Measurements from ENCODE around the gene SMAGP.
"Not testable (repeated sequence)": the region's sequence is repeated elsewhere in the genome, so short reads cannot be mapped to it uniquely, and the experiment has no call there.

The SMAGP gene

DNA sequence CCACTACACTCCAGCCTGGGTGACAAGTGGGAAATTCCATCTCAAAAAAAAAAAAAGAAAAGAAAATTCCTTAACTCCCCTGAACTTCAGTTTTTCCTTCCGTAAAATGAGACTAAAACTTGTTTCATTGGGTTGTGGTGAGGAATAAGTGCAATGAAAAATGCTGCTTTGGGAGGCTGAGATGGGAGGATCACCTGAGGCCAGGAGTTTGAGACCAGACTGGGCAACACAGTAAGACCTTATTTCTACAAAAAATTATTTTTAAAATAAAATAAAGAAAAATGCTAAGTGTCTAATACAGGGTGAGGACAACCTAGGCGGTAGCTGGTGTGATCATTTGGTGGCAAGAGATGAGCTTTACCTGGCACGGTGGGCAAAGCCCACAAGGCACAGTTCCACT is 6.9 kb downstream of the SMAGP start:
- DNase-seq, result no peak

DNA sequence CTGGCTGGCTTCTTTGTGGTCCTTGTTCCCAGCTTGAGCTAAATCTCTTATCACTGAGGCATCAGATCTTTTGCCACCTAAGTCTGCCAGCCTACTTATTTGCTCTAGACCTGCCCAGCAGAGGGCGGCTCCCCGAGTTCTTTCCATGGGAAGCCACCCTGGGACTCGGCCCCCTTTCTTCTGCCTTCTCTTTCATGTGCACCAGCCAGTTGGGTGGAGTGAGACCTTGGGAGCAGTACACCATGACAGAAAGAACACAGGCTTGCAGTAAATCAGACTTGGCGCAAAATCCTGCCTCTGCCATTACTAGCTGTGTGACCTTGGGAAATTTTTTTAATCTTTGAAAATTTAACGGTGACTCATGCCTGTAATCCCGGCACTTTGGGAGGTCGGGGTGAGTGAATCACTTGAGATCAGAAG is 7.4 kb downstream of the SMAGP start:
- peak; percentile 61 for DNase-seq

- not testable (repeated sequence) for DNase-seq
Observed at GRCh38 chr12:51259600-51259999, 10.6 kb downstream of the SMAGP start.

DNA sequence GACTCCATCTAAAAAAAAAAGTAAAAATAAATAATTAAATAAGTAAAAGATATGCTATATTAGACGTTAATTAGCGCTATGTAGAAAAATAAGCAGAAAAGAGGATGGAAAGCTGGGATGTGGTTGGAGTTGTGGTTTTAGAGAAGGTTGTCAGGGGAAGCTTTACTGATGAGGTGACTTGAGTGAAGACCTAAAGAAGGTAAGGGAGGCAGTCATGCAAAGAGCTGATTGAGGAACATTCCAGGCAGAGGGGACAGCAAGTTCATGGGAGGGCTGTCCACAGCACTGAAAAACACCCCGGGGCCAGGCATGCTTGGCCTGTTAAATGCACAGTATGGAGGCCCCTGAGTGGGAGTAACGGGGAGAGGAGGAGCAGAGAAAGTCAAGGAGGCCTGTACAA is 15.7 kb downstream of the SMAGP start:
- DNase-seq, result no peak

GRCh38 chr12:51253276-51253675 is 16.9 kb downstream of the SMAGP start:
- DNase-seq, result no peak

DNA sequence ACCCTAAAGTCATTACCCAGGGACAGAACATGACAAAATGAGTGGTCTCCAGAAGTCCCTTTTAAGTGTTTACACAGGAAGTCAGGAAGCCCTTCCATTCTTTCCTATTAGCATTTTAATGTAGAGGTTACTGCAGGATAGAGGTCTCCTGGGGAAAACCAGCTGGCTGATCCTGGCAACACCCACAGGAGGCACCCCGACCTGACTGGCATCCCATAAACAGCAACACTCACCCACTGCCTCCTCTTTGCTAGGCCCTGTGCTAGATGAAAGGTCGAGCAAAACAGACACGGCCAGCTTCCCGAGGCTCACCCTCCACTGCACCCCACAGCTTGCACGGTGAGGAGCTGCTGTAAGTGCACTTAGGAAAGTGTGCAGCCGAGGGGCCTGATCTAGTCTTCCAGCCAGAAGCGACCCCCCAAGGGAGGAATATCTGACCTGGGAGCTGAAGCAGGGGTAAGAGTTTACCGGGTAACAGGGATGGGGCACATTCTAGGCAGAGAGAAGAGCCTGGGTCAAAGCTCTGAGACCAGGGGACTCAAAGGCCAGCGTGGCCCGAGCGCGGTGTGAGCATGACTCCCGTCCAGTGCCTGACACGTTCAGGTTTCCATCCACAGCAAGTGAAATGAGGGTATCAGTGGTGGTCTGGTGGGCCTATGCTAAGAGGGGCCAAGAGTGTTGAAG is 22.6 kb downstream of the SMAGP start:
- DNase-seq, result no peak

GRCh38 chr12:51246254-51246853 is 23.9 kb downstream of the SMAGP start:
- DNase-seq, result peak; percentile 45

- DNase-seq, result no peak
Observed at GRCh38 chr12:51245476-51246253, 24.6 kb downstream of the SMAGP start.

GRCh38 chr12:51244269-51244668 is 25.9 kb downstream of the SMAGP start:
- no peak for DNase-seq

DNA sequence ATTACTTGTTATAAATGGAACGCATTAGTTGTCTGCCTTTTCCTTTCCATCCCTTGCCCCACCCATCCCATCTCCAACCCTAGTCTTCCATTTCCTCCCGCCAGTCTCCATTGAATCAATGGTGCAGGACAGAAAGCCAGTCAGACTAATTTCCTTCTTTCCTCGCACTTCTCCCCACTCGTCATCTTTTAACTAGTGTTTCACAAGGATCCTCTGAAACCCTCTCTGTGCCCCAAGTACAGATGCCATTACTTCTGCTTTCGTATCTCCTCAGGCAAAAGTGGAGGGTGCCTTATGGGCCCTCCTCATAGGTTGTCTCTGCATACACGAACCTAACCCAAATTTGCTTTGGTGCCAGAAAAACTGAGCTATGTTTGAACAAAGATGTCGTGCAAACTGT is 27.3 kb downstream of the SMAGP start:
- no peak for DNase-seq

DNA sequence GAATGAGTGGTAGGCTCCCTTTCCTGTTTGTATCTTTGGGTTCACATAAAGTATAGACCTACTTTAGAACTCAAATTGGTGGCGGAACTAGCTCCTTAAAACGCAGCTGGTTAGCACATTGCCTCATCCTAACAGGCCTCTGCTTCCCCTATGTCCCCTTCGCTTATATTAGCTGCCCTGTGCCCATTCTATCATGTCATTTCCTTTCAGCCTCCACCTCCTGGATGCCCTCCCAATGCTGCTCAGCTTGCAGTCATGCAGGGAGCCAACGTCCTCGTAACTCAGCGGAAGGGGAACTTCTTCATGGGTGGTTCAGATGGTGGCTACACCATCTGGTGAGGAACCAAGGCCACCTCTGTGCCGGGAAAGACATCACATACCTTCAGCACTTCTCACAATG is 28.1 kb downstream of the SMAGP start:
- no peak for DNase-seq

- DNase-seq, result no peak
Observed at GRCh38 chr12:51240971-51241370, 29.2 kb downstream of the SMAGP start.

DNA sequence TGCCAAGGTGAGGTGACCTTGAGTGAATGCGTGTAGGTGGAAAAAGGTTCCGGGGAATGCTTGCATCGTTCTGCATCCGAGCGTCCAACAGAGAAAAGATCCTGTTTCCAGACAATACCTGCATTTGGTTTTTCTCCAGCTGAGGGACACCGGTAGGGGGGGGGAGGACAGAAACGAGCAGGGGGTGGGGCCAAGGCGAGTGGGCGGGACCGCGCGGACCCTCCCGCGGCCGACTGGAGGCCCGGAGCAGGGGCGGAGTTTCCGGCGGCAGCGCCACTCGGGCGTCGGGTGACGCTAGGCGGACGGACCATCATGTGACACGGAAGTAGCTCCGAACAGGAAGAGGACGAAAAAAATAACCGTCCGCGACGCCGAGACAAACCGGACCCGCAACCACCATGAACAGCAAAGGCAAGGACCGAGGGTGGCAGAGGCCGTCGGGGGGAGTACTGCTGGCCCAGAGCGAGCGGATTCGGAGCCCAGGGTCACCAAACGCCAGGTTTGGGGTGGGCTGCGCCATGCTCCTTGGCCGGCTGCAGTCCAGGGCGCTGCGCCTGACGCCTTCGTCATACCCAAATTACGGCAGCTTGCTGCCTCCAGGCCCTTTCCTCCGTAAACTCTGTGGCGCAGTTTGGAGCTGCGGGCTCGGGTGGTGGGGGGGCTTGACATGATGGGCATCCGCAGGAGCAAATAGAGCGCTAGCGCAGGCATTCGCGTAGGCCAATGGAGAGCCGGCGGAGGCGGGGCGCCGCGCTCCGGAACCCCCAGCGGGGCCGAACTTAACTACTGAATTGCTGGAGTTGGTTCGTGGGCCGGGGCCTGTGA is 31.5 kb downstream of the SMAGP start, which contains the start of gene DAZAP2:
Gene DAZAP2 (plus strand): TSS at position 317 of the 825 bp plus-strand sequence. CDS start 82 bp downstream, at position 399.
- DNase-seq, result peak; percentile 97

DNA sequence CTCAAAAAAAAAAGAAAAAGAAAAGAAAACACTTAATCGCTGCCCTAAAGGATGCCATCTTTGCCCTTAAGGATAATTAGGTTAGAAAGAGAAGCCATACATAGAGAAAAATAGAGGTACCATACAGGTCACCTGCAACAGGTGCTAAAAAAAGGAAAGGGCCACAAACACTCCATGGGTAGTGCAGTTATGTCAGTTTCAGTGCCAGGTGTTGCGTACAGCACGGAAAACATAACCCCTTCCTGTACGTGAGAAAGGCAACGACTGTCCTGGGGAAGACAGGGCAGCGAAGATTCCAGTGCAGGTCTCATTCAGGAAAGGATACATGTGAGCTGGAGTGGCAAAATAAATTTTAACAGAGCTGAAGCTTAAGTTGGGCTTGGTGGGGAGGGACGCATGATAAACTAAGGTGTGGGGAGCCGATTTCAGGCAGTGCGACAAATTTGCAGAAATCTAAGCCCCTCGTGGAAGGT is 32.1 kb downstream of the SMAGP start:
- DNase-seq, result no peak

DNA sequence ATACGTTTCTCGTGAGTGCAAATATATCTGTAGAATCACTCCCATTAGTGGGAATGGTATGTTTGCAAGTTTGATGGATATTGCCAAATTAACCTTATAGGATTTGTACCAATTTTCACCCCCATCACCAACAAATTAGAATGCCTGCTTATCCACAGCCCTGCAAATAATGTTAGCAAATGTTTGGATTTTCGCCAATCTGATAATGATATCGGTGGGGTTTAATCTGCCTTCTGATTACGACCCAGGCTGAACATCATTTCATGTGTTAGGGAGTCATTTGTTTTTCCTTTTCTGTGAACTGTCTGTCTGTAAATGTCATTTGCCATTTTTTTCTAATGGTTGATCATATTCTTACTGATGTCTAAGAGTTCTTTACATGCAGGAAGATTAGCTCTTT is 35.7 kb downstream of the SMAGP start:
- DNase-seq, result no peak

DNA sequence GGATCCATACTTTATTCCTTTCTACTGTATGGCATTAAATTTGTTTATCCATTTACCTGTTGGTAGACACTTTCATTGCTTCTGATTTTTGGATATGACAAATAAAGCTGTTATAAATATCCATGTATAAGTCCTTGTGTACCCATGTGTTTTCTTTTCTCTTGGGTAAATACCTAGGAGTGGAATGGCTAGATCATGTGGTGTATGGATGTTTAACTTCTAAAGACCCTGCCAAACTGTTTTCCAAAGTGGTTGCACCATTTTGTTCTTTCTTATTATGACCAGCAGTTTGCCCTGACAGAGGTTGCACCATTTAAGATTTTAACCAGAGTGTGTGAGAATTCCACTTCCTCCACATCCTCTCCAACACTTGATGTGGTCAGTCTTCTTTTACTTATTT is 37.6 kb downstream of the SMAGP start:
- no peak for DNase-seq

GRCh38 chr12:51229116-51229809 is 41.0 kb downstream of the SMAGP start:
- DNase-seq, result no peak

DNA sequence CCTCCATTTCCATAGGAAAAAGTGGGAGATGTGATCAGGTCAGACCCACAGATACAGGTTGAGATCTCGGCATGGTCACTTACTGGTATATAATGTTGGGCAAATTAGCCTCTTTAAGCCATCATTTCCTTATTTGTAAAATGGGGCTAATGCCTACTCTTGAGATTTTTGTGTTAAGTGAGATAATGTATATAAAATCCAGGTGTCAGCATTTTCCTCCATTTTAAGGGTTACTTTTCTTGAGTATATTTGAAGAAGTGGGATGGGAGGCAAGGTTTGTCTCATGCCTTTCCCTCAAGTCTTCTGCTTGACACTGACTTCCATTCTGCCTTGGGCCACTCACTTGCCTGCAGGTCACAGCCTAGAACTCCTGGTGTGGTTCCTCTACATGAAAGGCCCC is 42.3 kb downstream of the SMAGP start:
- no peak for DNase-seq

DNA sequence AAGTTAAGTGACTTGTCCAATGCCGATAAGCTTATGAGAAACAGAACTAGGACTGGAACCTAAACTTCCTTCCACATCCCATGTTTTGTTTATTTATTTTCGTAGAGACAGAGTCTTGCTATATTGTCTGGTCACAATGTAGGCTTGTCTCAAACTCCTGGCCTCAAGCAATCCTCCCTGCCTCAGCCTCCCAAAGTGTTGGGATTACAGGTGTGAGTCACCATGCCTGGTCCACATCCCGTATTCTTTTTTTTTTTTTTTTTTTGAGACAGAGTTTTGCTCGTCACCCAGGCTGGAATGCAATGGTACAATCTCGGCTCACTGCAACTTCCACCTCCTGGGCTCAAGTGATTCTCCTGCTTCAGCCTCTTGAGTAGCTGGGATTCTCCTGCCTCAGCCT is 43.1 kb downstream of the SMAGP start:
- not testable (repeated sequence) for DNase-seq

- no peak for DNase-seq
Observed at GRCh38 chr12:51225771-51226170, 44.4 kb downstream of the SMAGP start.

- no peak for DNase-seq
Observed at GRCh38 chr12:51225234-51225633, 45.0 kb downstream of the SMAGP start.

- no peak for DNase-seq
Observed at GRCh38 chr12:51224625-51225024, 45.6 kb downstream of the SMAGP start.
